ENCODE data around the gene ATP6V1D. TPM values are rescaled to one million over a fixed set of nuclear protein-coding genes. Genes with fewer than 3 reads are reported as not detected.

ATP6V1D gene
- polyA plus RNA-seq, 1 donor (not counting 4 experiments of a cell fraction or from before 2014, with no cell fraction given), result 112 TPM

DNA sequence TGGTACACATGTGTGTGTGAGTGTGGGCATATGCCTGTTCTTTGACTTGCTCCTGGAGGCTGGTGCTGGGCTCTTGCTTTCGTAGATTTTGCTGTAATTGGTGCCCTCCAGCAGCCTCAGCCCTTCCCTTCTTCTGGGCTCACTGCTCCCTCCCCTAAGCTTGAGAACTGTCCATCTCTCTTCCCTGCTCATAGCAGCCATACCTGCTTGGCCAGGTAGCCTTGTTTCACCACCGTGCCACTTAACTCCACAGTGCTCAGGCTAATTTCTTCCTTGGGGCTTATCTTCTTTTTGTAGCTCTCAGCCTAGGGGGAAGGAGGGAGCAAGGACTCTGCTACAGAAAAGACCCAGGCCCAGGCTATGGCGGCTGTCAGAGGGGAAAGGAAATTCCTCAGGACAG, 32.5 kb upstream of the ATP6V1D start:
- dilution Hi-C loops (cut with MboI; ENCODE audit: extremely low pct_ligation_motif_present, low sequenced_read_pairs), result no loop called here
- H3K4me1 ChIP-seq (ENCODE audit: control insufficient read depth, extremely low read depth, insufficient read depth, low read length), result no peaks in the 10 kb centered on the region
- no peak for DNase-seq (ENCODE audit: low read depth, low spot score)
- peaks cover 48 to 76% of the 10 kb centered on the region in 2 experiments for H3K36me3 ChIP-seq (ENCODE audit: control insufficient read depth in 2 of 2, extremely low read depth in 1 of 2, insufficient read depth in 2 of 2, low read length in 2 of 2)
- H3K9me3 ChIP-seq (ENCODE audit: control insufficient read depth, low read depth, low read length), result no peaks in the 10 kb centered on the region
- no peak overlapping the region for H3K4me2 ChIP-seq (ENCODE audit: control insufficient read depth, extremely low read depth, insufficient read depth, low read depth, low read length)
- no peak overlapping the region for H3K27ac ChIP-seq (ENCODE audit: control insufficient read depth, insufficient read depth, low read length)
- FAIRE-seq, result no peak
- TF ChIP-seq, protein P1, sequence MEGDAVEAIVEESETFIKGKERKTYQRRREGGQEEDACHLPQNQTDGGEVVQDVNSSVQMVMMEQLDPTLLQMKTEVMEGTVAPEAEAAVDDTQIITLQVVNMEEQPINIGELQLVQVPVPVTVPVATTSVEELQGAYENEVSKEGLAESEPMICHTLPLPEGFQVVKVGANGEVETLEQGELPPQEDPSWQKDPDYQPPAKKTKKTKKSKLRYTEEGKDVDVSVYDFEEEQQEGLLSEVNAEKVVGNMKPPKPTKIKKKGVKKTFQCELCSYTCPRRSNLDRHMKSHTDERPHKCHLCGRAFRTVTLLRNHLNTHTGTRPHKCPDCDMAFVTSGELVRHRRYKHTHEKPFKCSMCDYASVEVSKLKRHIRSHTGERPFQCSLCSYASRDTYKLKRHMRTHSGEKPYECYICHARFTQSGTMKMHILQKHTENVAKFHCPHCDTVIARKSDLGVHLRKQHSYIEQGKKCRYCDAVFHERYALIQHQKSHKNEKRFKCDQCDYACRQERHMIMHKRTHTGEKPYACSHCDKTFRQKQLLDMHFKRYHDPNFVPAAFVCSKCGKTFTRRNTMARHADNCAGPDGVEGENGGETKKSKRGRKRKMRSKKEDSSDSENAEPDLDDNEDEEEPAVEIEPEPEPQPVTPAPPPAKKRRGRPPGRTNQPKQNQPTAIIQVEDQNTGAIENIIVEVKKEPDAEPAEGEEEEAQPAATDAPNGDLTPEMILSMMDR (optimal IDR thresholded peaks at IDR 0.05 in 1 of 3, IDR thresholded peaks at IDR 0.05 in 1 of 3, conservative IDR thresholded peaks at IDR 0.05 in 1 of 3; ENCODE audit: extremely low read depth in 1 of 3, insufficient read depth in 2 of 3, low read length in 3 of 3), result no peak
- TF ChIP-seq EZH2 (IDR thresholded peaks at IDR 0.05; ENCODE audit: low read length), result no peak
- no peak overlapping the region for H3K4me3 ChIP-seq (ENCODE audit: control insufficient read depth in 2 of 3, extremely low read depth in 1 of 3, insufficient read depth in 2 of 3, low read depth in 1 of 3, low read length in 3 of 3)
- no peaks in the 10 kb centered on the region for H3K9me1 ChIP-seq (ENCODE audit: control insufficient read depth, extremely low read depth, insufficient read depth, low read length)
- H3K27me3 ChIP-seq (ENCODE audit: control insufficient read depth, extremely low read depth, insufficient read depth, low read length), result no peaks in the 10 kb centered on the region
- peaks cover 37% of the 10 kb centered on the region for H3K79me2 ChIP-seq (ENCODE audit: control insufficient read depth, insufficient read depth, low read length)
- H2AFZ ChIP-seq (ENCODE audit: control insufficient read depth, low read length), result no peak overlapping the region
- H3K9ac ChIP-seq (ENCODE audit: control insufficient read depth, extremely low read depth, insufficient read depth, low read length), result no peak overlapping the region
- H4K20me1 ChIP-seq (ENCODE audit: control insufficient read depth, extremely low read depth, insufficient read depth, low read length), result peaks cover 7% of the 10 kb centered on the region

DNA sequence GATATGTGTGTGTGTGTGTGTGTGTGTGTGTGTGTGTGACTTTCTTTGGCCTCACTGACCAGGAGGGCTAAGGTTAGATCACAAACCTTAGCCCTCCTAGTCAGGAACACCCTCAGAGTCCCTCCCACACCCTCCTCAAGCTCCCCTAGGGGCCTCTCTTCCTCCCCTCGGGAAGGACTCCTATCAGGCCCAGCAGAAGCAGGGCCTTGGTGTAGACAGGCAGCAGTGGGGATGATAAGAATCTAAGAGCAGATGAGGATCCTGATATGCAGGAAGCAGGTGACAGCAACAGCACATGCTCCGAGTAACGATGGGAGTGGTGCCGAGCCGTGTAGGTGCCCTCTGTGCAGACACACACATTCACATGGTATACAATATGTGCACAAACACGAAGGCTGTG, 31.7 kb upstream of the ATP6V1D start:
- H3K4me3 ChIP-seq (ENCODE audit: control insufficient read depth in 2 of 3, extremely low read depth in 1 of 3, insufficient read depth in 2 of 3, low read depth in 1 of 3, low read length in 3 of 3), result no peak overlapping the region
- H3K36me3 ChIP-seq (ENCODE audit: control insufficient read depth in 2 of 2, extremely low read depth in 1 of 2, insufficient read depth in 2 of 2, low read length in 2 of 2), result peaks cover 48 to 73% of the 10 kb centered on the region in 2 experiments
- H3K9ac ChIP-seq (ENCODE audit: control insufficient read depth, extremely low read depth, insufficient read depth, low read length), result no peak overlapping the region
- peaks cover 7% of the 10 kb centered on the region for H4K20me1 ChIP-seq (ENCODE audit: control insufficient read depth, extremely low read depth, insufficient read depth, low read length)
- no peaks in the 10 kb centered on the region for H3K9me1 ChIP-seq (ENCODE audit: control insufficient read depth, extremely low read depth, insufficient read depth, low read length)
- no peaks in the 10 kb centered on the region for H3K9me3 ChIP-seq (ENCODE audit: control insufficient read depth, low read depth, low read length)
- no peak overlapping the region for H3K27ac ChIP-seq (ENCODE audit: control insufficient read depth, insufficient read depth, low read length)
- dilution Hi-C loops (cut with MboI; ENCODE audit: extremely low pct_ligation_motif_present, low sequenced_read_pairs), result no loop called here
- no peaks in the 10 kb centered on the region for H3K27me3 ChIP-seq (ENCODE audit: control insufficient read depth, extremely low read depth, insufficient read depth, low read length)
- H3K4me2 ChIP-seq (ENCODE audit: control insufficient read depth, extremely low read depth, insufficient read depth, low read depth, low read length), result no peak overlapping the region
- H2AFZ ChIP-seq (ENCODE audit: control insufficient read depth, low read length), result no peak overlapping the region
- FAIRE-seq (no peak), DNase-seq (ENCODE audit: low read depth, low spot score) (no peak)
- peaks cover 3% of the 10 kb centered on the region for H3K4me1 ChIP-seq (ENCODE audit: control insufficient read depth, extremely low read depth, insufficient read depth, low read length)
- TF ChIP-seq EZH2 (IDR thresholded peaks at IDR 0.05; ENCODE audit: low read length), result no peak
- TF ChIP-seq, protein P1 (optimal IDR thresholded peaks at IDR 0.05 in 1 of 3, IDR thresholded peaks at IDR 0.05 in 1 of 3, conservative IDR thresholded peaks at IDR 0.05 in 1 of 3; ENCODE audit: extremely low read depth in 1 of 3, insufficient read depth in 2 of 3, low read length in 3 of 3), result no peak
- peaks cover 32% of the 10 kb centered on the region for H3K79me2 ChIP-seq (ENCODE audit: control insufficient read depth, insufficient read depth, low read length)

Measured in keratinocyte (primary cell).